CD4-positive, alpha-beta T cell treated with Interleukin-17A for 4 hours (primary cell): ENCODE measurements around the gene SLC44A3.
A peak's percentile ranks its signal among the peaks of the same experiment; 100 is the strongest.
"Not testable (repeated sequence)": the region's sequence is repeated elsewhere in the genome, so short reads cannot be mapped to it uniquely, and the experiment has no call there.

ENCODE experiments used
- DNase-seq: peaks from one replicate; pipeline ENCODE4 v3.0.0-alpha.2; 2020; ENCODE audit warnings: mixed read lengths

Gene SLC44A3

DNA sequence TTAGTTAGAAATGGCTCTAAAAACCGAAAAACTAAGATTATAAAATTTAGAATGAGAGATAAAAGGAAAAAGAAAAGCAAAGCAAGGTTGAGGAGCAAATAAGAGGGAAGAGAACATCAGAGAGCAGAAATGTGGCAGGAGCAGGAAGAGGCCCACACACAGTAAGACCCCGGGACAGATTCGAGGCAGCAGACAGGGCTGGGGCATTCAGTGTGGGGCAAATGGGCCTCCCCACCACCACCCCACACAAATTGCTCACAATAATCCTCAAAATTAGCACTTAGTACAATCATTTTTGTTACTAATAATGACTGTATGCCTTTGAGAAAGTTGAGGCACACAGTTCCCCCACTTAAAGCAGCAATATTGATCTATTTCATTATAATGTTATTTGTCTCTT is 17.1 kb upstream of the SLC44A3 start:
- no peak for DNase-seq

DNA sequence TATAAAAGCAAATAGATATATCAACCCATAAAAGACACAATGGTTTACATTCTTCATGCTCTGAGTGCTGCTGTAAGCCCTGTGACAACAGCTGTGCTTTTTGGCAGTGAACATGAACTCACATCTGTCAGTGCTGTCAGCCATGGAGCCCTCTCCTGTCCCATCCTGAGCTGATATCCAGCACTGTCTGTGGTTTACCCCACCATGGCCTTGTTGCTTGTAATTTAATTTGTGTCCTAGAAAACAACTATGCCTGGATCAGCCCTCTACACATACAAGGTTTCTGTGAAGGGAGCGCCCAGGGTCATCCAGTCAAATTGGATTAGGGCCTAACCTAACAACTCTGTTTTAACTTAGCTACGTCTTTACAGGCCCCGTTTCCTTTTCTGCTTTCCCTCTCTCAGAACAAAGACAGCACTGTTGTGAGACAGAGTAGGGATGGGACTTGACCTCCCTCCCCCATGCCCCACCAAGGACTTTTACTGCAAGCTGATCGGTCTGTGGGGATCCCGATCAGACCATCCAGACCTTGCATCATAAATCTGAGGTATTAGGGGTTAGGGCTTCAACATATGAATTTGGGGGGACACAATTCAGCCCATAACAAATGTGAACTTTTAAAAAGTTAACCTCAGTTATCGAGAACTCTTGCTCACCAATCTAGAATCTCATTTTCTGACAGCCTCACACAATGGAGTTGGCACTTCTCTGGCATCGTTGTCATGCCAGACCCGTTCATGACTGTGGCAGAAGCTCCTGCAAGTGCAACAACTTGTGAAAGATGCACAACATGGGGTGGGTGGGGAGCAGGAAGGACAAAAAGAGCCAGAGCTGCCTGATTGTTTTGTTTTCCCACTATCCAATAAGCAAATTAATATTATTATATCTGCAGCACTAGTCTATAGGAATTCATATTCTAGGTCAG is 16.4 kb upstream of the SLC44A3 start:
- DNase-seq, result no peak

DNA sequence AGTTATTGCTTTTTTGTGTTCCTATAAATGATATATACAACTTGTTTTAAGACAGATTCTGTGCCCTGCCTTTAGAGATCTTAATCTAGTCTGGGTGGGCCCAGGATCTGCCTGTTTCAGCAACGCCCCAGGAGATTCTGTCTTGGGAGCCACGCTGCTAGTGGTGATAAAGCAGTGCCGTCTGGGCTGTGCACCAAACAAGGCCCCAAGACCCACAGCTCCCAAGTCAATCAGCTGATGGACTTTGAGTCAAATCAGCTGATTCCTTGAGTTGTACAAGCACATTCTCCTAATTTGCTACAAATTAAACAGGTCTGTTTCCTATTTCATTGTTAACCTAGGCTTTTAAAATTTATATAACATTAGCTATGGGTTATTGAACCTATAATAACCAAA is 15.7 kb upstream of the SLC44A3 start:
- no peak for DNase-seq

- peak; percentile 45 for DNase-seq
Observed at GRCh38 chr1:94805912-94806311, 14.2 kb upstream of the SLC44A3 start.

- no peak for DNase-seq
Observed at GRCh38 chr1:94806441-94806871, 13.7 kb upstream of the SLC44A3 start.

DNA sequence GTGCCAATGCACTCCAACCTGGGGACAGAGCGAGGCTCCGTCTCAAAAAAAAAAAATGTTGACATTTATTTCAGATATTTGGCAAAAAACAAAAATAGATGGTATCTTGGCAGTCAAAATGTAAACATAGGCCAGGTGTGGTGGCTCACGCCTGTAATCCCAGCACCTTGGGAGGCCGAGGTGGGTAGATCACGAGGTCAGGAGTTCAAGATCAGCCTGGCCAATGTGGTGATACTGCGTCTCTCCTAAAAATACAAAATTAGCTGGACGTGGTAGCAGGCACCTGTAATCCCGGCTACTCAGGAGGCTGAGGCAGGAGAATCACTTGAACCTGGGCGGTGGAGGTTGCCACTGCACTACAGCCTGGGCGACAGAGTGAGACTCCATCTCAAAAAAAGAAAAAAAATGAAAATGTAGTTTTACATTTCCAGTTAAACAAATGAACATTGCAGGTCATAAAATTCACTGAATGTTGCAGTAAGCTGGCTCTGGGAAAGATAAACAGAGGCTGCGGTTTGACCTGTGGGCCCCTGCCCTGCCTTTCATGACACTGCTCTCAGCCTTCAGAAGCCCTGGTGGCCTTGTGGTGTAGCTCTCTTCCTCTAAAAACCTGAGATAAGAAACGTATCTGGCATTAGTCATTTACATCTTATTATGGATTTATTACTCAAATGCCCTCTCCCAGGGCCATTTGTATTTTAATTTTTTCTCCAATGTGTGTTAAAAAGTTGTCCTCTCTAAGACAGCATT is 12.2 kb upstream of the SLC44A3 start:
- peak; percentile 12 for DNase-seq

GRCh38 chr1:94808669-94809068 is 11.5 kb upstream of the SLC44A3 start:
- DNase-seq, result no peak

- DNase-seq, result no peak
Observed at GRCh38 chr1:94812985-94813384, 7.2 kb upstream of the SLC44A3 start.

GRCh38 chr1:94816030-94816429 is 4.1 kb upstream of the SLC44A3 start:
- DNase-seq, result no peak

GRCh38 chr1:94817712-94818111 is 2.4 kb upstream of the SLC44A3 start:
- no peak for DNase-seq

DNA sequence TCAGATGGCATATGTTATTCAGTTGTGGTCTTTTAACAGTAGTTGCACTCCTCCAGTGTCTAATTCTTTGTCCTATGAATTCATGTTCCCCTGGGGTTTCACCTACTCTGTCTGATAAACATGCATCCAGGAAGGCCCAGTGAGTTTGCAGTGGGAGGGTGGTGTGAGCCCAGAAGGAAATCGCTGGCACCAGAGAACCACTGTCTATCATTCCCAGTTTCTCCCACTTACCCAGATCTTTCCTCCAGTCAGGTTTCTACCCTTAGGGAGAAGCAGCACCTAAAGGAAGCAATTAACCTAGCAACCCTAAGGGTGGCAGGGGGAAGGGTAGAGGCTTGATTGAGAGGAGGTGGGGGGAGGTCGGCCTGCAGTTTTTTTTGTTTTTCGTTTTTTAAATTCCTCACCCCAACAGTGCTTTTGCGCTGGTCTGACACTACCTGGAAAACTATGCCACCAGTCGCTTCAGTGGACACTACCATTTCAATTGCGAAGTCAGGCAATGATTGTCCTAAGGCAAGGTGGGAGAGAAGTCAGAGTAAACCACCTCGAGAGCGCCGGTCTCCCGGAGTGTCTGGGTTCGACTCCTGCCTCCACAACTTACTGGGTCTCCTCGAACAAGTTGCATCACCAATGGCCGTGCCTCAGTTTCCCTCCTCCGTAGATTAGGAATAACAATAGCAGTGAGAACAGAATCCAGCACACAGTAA is 766 bp upstream of the SLC44A3 start:
- DNase-seq, result no peak

DNA sequence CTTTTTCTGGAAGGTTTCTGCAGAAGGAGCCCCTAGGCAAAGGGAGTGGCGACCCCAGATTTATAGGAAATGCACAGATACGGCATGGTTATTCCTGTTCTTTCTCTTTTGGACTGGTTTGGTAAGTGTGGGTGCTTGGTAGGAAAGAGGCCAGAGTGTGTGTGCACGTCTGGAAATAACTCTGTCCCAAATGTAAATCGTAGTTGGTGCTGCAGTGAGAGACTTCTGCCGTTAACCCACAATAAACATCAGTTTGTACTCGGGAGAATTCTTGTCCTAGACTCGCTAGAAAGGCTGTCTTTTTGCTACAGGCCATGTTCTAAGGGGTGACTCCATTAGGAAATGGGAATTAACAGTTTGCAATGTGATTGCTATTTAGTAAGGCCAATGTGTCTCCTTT is 779 bp downstream of the SLC44A3 start:
- no peak for DNase-seq

DNA sequence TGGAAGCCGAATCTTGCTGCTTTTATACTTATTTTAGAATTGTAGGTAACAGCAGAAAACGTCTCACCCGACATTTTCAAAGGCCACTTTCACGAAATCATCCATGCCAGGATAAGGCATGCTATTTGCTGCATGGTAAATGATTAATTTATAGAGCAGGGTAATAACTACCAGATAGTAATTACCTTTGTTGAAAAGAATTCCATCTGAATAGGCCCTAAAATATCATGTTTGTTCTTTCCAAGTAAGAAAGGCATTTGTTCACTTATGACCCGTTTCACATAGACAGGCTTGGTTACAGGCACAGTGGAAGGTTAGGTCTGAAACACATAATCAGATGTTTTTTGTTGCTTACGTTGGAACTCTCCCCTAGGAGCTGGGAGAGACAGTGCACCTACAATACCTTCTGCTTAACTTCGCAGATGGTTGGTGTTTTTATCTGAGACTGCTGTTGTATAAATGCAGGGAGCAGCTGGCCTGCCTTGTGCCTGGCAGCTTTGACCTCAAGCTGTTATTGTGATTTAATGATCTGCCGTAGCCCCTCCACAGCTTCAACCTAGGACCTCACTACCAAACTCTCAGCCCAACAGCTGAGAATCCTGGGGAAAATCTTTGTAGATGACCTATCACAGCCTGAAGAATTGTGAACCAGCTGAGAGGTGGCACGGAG is 1.6 kb downstream of the SLC44A3 start:
- DNase-seq, result no peak

- DNase-seq, result no peak
Observed at GRCh38 chr1:94823116-94823515, 3.0 kb downstream of the SLC44A3 start.

DNA sequence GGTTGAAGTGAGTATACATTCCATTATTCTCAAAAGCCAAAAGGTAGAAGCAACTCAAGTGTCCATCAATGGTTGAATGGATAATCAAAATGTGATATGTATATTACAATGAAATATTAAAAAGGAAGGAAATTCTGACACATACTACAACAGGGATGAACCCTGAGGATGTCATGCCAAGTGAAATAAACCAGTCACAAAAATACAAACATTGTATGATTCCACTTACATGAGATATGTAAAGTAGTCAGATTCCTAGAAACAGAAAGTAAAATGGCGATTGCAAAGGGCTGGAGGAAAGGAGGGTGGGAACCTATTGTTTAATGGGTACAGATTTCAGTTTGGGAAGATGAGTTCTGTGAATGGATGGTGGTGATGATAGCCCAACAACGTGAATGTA is 5.8 kb downstream of the SLC44A3 start:
- DNase-seq, result no peak

- DNase-seq, result no peak
Observed at GRCh38 chr1:94827434-94827833, 7.3 kb downstream of the SLC44A3 start.

DNA sequence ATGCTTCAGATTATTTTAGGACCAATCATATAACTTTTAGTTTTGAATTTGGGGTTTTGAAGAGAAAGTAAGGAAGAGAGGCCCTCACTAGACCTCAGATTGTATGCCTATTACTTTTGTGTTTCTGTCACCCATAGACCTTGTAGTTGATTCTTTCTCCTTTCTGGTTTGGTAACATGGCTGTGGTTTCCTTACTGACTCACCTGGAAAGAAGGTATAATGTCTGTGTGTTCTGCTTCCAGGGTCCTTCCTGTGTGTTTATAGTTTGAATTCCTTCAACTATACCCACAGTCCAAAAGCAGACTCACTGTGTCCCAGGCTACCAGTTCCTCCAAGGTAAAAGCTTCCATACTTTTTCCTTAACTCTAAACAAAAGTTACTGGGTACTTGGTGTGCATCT is 8.1 kb downstream of the SLC44A3 start:
- DNase-seq, result no peak

DNA sequence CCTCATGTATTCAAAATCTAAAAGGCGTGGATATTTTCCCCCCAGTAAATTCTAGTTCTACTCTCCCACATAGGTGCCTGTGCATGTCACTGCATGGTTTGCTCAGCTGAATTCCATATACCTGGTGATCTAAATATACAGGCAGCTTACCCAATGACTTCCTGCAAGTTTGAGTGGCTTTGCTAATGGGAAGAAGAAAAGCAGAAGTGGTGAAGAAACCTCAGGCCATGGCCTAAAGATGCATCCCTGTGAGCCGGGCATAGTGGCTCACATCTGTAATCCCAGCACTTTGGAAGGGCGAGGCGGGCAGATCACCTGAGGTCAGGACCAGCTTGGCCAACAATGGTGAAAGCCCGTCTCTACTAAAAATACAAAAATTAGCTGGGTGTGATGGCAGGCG is 11.5 kb downstream of the SLC44A3 start:
- no peak for DNase-seq

- DNase-seq, result no peak
Observed at GRCh38 chr1:94832446-94832845, 12.3 kb downstream of the SLC44A3 start.

DNA sequence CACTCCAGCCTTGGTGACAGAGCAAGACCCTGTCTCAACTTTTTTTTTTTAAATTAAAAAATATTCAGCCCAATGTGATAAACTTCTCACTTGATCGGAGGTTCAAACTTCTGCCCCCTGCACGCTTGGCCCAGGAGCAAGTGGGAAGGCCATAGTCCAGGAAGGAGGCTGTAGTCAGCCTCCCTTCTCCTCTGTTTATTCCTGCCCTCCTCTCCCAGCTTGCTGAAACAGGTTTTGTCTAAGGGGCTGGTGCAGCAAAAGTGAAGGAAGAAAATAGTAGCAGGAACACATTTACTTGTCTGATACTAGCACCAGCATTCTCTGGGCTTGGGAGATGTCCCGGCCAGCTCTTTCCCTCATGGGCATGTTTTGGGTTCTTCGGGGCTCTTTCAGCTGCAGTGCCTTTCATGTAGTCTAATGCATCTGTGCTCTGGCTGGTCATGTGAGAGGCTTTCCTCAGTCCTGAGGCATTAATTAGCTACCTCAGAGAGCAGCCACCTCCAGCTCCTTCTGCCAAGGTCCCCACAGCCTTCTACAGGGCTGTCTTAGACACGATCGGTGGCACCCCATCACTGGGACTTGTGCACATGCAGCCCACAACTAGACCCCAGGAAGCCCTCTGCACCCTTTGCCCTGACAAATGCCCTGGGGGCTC is 12.9 kb downstream of the SLC44A3 start:
- DNase-seq, result no peak

DNA sequence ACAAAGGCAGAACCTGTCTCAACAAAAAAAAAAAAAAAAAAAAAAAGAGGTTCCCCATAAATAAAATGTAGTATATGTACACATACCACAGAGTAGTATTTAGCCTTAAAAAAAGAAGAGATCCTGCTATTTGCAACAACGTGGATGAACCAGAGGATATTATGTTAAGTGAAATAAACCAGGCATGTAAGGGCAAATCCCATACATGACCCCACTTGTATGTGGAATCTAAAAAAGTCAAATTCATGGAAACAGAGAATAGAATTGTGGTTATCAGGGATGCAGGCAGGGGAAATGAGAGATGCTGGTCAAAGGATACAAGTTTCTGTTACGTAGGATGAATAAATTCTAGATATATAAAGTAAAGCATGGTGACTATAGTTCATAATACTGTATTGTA is 16.7 kb downstream of the SLC44A3 start:
- no peak for DNase-seq

DNA sequence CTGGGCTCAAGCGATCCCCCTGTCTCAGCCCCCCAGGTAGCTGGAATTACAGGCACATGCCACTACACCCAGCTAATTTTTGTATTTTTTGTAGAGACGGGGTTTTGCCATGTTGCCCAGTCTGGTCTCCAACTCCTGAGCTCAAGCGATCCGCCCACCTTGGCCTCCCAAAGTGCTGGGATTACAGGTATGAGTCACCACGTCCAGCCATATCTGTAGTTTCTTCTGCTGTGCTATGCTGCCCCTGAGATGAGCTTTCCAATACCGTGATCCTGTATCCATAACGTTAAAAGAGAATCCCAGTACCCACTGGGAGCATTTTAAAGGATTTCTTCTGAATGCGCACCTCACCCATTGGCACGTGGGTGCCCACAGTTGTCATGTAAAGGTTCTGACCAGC is 20.2 kb downstream of the SLC44A3 start:
- DNase-seq, result not testable (repeated sequence)
